Nephron progenitor cell (in vitro differentiated cells): Measurements from ENCODE around the gene UVRAG.

ENCODE experiments used
- DNase-seq: peaks from one replicate; pipeline ENCODE4 v3.0.0; 2021
- H3K27ac Mint-ChIP-seq: 2 replicates; pipeline ENCODE4 v1.8.0; 2021; ENCODE audit warnings: mild to moderate bottlenecking, moderate library complexity, mixed read lengths
- H3K27me3 Mint-ChIP-seq: 2 replicates; pipeline ENCODE4 v1.8.0; 2021; ENCODE audit warnings: mild to moderate bottlenecking, low read depth, mixed read lengths; ENCODE audit not compliant: poor library complexity
- H3K36me3 Mint-ChIP-seq: 2 replicates; pipeline ENCODE4 v1.8.0; 2021; ENCODE audit warnings: low read depth, mixed read lengths
- H3K4me1 Mint-ChIP-seq: 2 replicates; pipeline ENCODE4 v1.8.0; 2021; ENCODE audit warnings: mixed read lengths
- H3K4me3 Mint-ChIP-seq: 2 replicates; pipeline ENCODE4 v1.8.0; 2021; ENCODE audit warnings: mild to moderate bottlenecking, moderate library complexity, mixed read lengths
- H3K9me3 Mint-ChIP-seq: 2 replicates; pipeline ENCODE4 v1.8.0; 2021; ENCODE audit warnings: mild to moderate bottlenecking, moderate library complexity, mixed read lengths
- CTCF ChIP-seq: fragments of 200-600 bp; sonication (generic); IDR thresholded peaks from 2 replicates; pipeline ENCODE4 v1.5.0; 2021; ENCODE audit warnings: antibody characterized with exemption

UVRAG gene

GRCh38 chr11:76175783-76176182 is 360.8 kb downstream of the UVRAG start:
- Mint-ChIP-seq H3K36me3 (no peaks in the 10 kb centered on the region), H3K27me3 (peaks cover 27% of the 10 kb centered on the region), H3K27ac (no peak overlapping the region), H3K4me1 (peaks cover 31% of the 10 kb centered on the region), H3K9me3 (no peaks in the 10 kb centered on the region), H3K4me3 (no peak overlapping the region)
- TF ChIP-seq CTCF, result no peak
- DNase-seq, result no peak

GRCh38 chr11:76176463-76176862 is 361.5 kb downstream of the UVRAG start:
- DNase-seq, result no peak
- Mint-ChIP-seq H3K27ac (no peak overlapping the region), H3K4me3 (no peak overlapping the region), H3K4me1 (peaks cover 31% of the 10 kb centered on the region), H3K27me3 (peaks cover 24% of the 10 kb centered on the region), H3K9me3 (no peaks in the 10 kb centered on the region), H3K36me3 (no peaks in the 10 kb centered on the region)
- TF ChIP-seq CTCF, result no peak

GRCh38 chr11:76177250-76177686 is 362.3 kb downstream of the UVRAG start:
- peaks cover 22% of the 10 kb centered on the region for H3K27me3 Mint-ChIP-seq
- H3K4me3 Mint-ChIP-seq, result no peak overlapping the region
- H3K4me1 Mint-ChIP-seq, result peaks cover 31% of the 10 kb centered on the region
- H3K27ac Mint-ChIP-seq, result no peak overlapping the region
- H3K36me3 Mint-ChIP-seq, result no peaks in the 10 kb centered on the region
- no peak for TF ChIP-seq CTCF
- DNase-seq, result no peak
- no peaks in the 10 kb centered on the region for H3K9me3 Mint-ChIP-seq

GRCh38 chr11:76179147-76179546 is 364.1 kb downstream of the UVRAG start:
- H3K27me3 Mint-ChIP-seq, result peaks cover 13% of the 10 kb centered on the region
- no peaks in the 10 kb centered on the region for H3K9me3 Mint-ChIP-seq
- no peak overlapping the region for H3K27ac Mint-ChIP-seq
- H3K4me3 Mint-ChIP-seq, result no peak overlapping the region
- DNase-seq, result no peak
- TF ChIP-seq CTCF, result no peak
- H3K36me3 Mint-ChIP-seq, result no peaks in the 10 kb centered on the region
- peaks cover 19% of the 10 kb centered on the region for H3K4me1 Mint-ChIP-seq

- H3K4me1 Mint-ChIP-seq, result peaks cover 23% of the 10 kb centered on the region
- no peak overlapping the region for H3K27ac Mint-ChIP-seq
- DNase-seq, result no peak
- H3K36me3 Mint-ChIP-seq, result no peaks in the 10 kb centered on the region
- peaks cover 16% of the 10 kb centered on the region for H3K27me3 Mint-ChIP-seq
- no peaks in the 10 kb centered on the region for H3K9me3 Mint-ChIP-seq
- no peak for TF ChIP-seq CTCF
- no peak overlapping the region for H3K4me3 Mint-ChIP-seq
Observed at GRCh38 chr11:76181371-76181770, 366.4 kb downstream of the UVRAG start.

GRCh38 chr11:76184551-76184993 is 369.6 kb downstream of the UVRAG start:
- Mint-ChIP-seq H3K4me1 (peaks cover 30% of the 10 kb centered on the region), H3K36me3 (no peaks in the 10 kb centered on the region), H3K27ac (no peak overlapping the region), H3K9me3 (no peaks in the 10 kb centered on the region), H3K4me3 (no peak overlapping the region), H3K27me3 (peaks cover 13% of the 10 kb centered on the region)
- no peak for DNase-seq
- no peak for TF ChIP-seq CTCF
